Measurements from ENCODE around the gene MPC2. TPM values are rescaled to one million over a fixed set of nuclear protein-coding genes. Genes with fewer than 3 reads are reported as not detected.
A peak's percentile ranks its signal among the peaks of the same experiment; 100 is the strongest.

Gene MPC2
- total RNA-seq, 4 donors from 2014 or later: 18.7 to 39.1 (median 33.2) TPM

DNA sequence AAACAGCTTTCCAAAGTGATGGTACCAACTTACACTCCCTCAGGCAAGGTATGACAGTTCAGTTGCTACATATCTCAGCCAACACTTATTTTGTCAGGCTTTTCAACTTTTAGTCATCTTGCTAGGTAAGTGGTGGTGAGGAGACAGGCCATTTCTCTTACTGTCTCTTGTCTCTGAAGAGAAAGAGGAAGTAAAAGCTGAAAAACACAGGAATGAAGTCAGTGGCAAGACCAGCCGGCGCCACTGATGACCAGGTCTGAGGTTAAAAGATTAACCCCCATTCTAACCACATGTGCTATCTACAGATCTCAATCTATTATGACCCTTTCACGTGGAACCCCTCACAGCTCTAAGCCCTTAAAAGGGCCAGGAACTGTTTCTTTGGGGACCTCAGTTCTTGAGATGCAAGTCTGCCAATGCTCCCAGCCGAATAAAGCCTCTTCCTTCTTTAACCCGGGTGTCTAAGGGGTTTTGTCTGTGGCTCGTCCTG, 27.1 kb downstream of the MPC2 start:
- TF ChIP-seq, protein P1, sequence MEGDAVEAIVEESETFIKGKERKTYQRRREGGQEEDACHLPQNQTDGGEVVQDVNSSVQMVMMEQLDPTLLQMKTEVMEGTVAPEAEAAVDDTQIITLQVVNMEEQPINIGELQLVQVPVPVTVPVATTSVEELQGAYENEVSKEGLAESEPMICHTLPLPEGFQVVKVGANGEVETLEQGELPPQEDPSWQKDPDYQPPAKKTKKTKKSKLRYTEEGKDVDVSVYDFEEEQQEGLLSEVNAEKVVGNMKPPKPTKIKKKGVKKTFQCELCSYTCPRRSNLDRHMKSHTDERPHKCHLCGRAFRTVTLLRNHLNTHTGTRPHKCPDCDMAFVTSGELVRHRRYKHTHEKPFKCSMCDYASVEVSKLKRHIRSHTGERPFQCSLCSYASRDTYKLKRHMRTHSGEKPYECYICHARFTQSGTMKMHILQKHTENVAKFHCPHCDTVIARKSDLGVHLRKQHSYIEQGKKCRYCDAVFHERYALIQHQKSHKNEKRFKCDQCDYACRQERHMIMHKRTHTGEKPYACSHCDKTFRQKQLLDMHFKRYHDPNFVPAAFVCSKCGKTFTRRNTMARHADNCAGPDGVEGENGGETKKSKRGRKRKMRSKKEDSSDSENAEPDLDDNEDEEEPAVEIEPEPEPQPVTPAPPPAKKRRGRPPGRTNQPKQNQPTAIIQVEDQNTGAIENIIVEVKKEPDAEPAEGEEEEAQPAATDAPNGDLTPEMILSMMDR (IDR thresholded peaks at IDR 0.05): no peak
- ATAC-seq (ENCODE audit: low FRiP score): no peak
- DNase-seq (ENCODE audit: low spot score): no peak

DNA sequence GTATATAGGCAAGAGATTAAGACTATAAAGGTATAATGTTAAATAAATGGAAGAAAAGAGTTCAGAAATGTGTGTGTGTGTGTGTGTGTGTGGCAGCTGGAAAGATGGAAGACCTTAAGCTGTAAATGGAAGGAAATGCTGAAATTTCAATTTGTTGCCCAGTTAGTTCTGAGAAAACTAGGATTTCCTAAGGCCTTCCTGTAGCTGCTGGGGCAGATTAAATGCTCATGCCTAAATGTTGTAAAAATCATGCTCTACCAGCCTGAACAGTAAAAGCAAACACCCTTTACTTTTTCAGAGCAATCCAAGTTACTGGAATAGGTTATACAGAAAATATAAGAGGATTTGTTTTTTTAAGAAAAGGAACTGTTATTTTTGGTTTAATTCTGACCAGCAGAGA, 31.2 kb downstream of the MPC2 start:
- no peak for DNase-seq (ENCODE audit: low spot score)
- TF ChIP-seq, protein P1 (IDR thresholded peaks at IDR 0.05): no peak
- ATAC-seq (ENCODE audit: low FRiP score): no peak

DNA sequence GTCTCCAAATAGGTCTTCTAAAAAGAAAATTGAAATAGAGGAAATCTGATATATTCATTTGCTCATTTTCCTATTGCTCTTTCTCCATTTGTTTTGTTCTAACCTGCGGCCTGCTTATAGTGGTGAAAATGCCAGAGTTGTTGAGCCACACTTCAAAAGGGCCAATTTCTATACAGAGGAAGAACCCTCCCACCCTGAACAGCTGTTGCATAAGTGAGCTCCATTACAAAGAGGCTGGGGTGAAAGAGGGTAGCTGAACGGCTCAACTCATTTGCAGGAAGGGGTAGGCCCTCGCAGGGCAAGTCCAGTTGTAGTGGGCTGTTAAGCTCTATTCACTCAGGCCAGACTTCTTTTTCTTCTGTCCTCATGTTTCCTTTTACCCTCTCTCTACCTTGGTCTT, 31.7 kb downstream of the MPC2 start:
- TF ChIP-seq, protein P1 (IDR thresholded peaks at IDR 0.05): no peak
- ATAC-seq (ENCODE audit: low FRiP score) (no peak), DNase-seq (ENCODE audit: low spot score) (no peak)

DNA sequence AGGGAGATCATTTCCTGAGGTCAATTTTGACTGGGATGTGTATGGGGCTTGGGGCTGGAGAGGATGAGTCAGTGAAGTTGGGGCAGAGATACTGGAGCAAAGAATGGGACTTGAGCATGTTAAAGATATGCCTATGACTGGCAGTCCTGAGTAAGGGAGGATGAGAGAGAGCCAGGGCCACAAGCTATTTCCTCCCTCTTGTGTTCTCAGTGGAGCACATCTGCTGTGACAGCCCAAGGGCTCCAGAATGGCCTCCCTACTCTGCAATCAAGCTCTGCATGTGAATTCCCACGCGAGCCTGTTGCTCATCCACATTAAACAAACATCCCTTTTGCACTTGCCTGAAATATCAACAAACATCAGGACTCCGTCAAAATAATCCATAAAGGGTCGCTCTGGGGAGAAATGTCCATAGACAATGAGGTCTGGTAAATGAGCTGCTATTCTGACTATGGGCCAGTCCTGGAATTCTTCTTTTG, 32.2 kb downstream of the MPC2 start:
- DNase-seq (ENCODE audit: low spot score) (no peak), ATAC-seq (ENCODE audit: low FRiP score) (no peak)
- TF ChIP-seq, protein P1 (IDR thresholded peaks at IDR 0.05): no peak

DNA sequence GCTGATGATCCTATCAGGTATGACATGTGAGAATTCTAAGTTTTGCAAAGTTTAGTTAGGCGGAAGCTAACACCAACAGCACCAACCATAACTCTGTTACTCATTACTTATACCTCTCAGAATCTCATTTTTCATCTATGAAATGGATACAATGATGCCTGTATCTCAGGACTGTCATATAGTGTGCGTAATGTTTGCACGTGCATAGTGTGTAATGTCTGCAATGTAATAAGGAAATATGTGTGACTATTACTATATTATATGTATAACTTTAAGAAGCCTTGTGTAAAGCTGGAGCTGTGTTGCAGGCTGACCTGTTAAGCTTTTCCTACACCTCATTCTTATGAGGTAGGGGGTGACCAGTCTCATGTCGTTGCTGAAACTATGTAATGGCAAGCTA, 36.0 kb downstream of the MPC2 start:
- DNase-seq (ENCODE audit: low spot score): no peak
- ATAC-seq (ENCODE audit: low FRiP score): no peak
- TF ChIP-seq, protein P1 (IDR thresholded peaks at IDR 0.05): no peak

DNA sequence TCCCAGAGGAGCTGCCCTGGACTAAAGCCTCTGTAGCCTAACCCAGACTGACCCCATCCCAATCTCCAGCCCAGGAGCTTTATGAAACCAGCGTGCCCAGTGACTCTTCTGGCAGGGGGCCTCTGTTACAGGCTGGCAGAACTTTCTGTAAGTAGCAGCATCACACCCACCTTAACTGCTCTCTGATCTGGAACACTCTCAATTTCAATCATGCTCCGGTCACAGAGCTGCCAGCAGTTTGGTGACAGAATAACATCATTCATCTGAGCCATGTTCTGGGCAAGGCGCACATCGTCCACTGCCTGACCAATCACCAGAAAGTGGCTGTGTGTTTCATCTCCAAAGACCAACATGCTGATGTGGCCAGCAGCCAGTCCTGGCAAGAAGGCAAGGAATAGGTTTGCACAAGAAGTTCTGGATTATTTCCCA, 37.6 kb downstream of the MPC2 start:
- ATAC-seq (ENCODE audit: low FRiP score) (peak; percentile 57), DNase-seq (ENCODE audit: low spot score) (no peak)
- TF ChIP-seq, protein P1 (IDR thresholded peaks at IDR 0.05): no peak

DNA sequence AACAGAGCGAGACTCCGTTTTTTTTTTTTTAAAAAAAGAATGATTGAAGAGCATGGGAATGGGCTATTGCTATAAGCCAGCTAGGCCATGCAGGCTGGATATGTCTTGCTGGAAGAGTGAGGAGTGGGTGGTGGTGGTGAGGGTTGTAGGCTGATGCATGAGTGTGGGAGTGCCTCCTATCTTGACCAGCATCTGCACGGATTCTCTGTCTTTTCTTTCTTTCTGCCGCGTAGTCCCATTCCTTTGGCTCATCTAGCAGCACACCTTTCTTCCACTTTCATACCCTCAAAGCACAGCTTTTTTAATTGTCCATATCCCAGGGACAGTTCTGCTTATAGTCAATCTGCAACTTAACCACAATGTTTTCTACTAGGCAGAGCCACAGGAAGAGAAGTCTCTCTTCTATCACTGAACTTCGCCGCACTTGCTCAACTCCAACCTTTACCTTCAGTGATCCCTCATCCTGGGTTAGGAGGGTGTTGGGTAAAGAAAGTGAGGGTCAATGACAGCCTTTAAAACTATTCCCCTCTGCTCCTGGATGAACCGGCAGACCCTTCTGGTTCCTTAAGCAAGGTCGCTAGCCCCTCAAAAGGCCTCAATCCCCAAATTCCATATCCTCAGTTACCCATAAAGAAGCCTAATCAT, 38.2 kb downstream of the MPC2 start:
- DNase-seq (ENCODE audit: low spot score): no peak
- TF ChIP-seq, protein P1 (IDR thresholded peaks at IDR 0.05): no peak
- ATAC-seq (ENCODE audit: low FRiP score): no peak
